Psoas muscle (tissue), 8 donors: ENCODE data around the gene CCDC92. TPM values are rescaled to one million over a fixed set of nuclear protein-coding genes. Genes with fewer than 3 reads are reported as not detected.

ENCODE experiments used
- ATAC-seq, 4 donors: fragments of 200-7000 bp; cut with Tn5 transposase; one replicate each; pipeline ENCODE4 v1.9.1; 2020; ENCODE audit warnings: moderate library complexity in 3 of 4, mild to moderate bottlenecking in 2 of 4
- DNase-seq, 2 donors: peaks; one replicate each; pipeline ENCODE4 v3.0.0-alpha.2; 2020
- H3K27ac ChIP-seq: fragments of 200-600 bp; one replicate; pipeline ENCODE4 v1.8.0; 2022
- H3K27me3 ChIP-seq, 3 donors: fragments of 200-600 bp in 1 of 3; one replicate each; pipeline versions ENCODE4 v1.6.1 to v1.8.0; 2013 to 2022; ENCODE audit warnings: low read length in 2 of 3, mild to moderate bottlenecking in 2 of 3, moderate library complexity in 1 of 3; ENCODE audit not compliant: insufficient read depth in 3 of 3
- H3K36me3 ChIP-seq, 2 donors: fragments of 200-600 bp in 1 of 2; one replicate each; pipeline versions ENCODE4 v1.6.1 to v1.8.0; 2013 to 2022; ENCODE audit warnings: low read depth in 1 of 2, mild to moderate bottlenecking in 1 of 2, moderate library complexity in 1 of 2; ENCODE audit not compliant: insufficient read depth in 1 of 2
- H3K4me1 ChIP-seq: fragments of 200-600 bp; one replicate; pipeline ENCODE4 v1.8.0; 2022
- H3K4me3 ChIP-seq: fragments of 200-600 bp; one replicate; pipeline ENCODE4 v1.8.0; 2022; ENCODE audit warnings: mild to moderate bottlenecking
- H3K9me3 ChIP-seq: fragments of 200-600 bp; one replicate; pipeline ENCODE4 v1.8.0; 2022
- CTCF ChIP-seq: fragments of 200-600 bp; IDR thresholded peaks from one replicate; pipeline ENCODE4 v1.8.0; 2022; ENCODE audit warnings: antibody characterized with exemption
- WGBS, 3 donors: extraction: QIAGEN DNeasy Blood & Tissue Kit; methylation state at CpG; one replicate each; pipeline versions ENCODE4 v1.1.6 to v1.1.7; 2013; 5-methylcytosine and 5-hydroxymethylcytosine counted together
- intact Hi-C, 2 donors: fragments of 100-400 bp; cut with DNase I; formaldehyde crosslinking; loops; one replicate each; pipeline versions ENCODE4 v1.11.0 to v1.14.2; 2022
- polyA plus RNA-seq, 3 donors: library from polyadenylated mRNA; stranded (reverse); fragments of 200-250 nt; gene quantifications; one replicate each; pipeline ENCODE4 v1.2.3, GENCODE V29; 2013
- total RNA-seq, 4 donors: library from RNA; stranded (reverse); fragmentation: NEBNext Ultra II Directional in 2 of 4; extraction: Animal tissue kit (Norgen Biotek cat#: 25700) in 2 of 4; gene quantifications; one replicate each; pipeline versions ENCODE4 v1.2.1 to v1.2.4, GENCODE V29; 2021 to 2023
- donor health status: healthy with polysubstance abuse.
- donor health status: DM: no; HTN: no; CAD: no; lungs with moderate emphysema.
- donor health status: Bipolar disorder and iron deficiency.
- donor health status: healthy.
- donor health status: DM: yes; HTN: yes; CAD: no.
- donor health status: DM: no; HTN: no; CAD: no.
- donor health status: DM: no; HTN: no; CAD: no.
- donor health status: DM: yes; HTN: yes; CAD: no.

CCDC92 gene
- total and polyA plus RNA-seq, 7 donors, result 27.9 to 83.2 (median 41.1) TPM

GRCh38 chr12:124007826-124008570 lies 35.4 kb upstream of the CCDC92 start:
- ATAC-seq (peak; percentile 61 to 89 (median 66)), DNase-seq (no peak)
- Histone ChIP-seq H3K9me3 (no peaks in the 10 kb centered on the region), H3K27me3 (no peaks in the 10 kb centered on the region), H3K4me1 (peaks cover 40% of the 10 kb centered on the region), H3K36me3 (peaks cover 4 to 36% of the 10 kb centered on the region in 2 donors), H3K4me3 (no peak overlapping the region), H3K27ac (peak overlapping the region; percentile 20)
- intact Hi-C loops, result no loop called here
- WGBS, 3 donors, result 28 to 53% (median 30%) methylated on average over 9 of the region's 9 CpGs
- no peak for TF ChIP-seq CTCF

GRCh38 chr12:124006846-124007713 lies 34.4 kb upstream of the CCDC92 start:
- H3K4me1 ChIP-seq, result peaks cover 40% of the 10 kb centered on the region
- intact Hi-C loops, result no loop called here
- H3K27me3 ChIP-seq, result no peaks in the 10 kb centered on the region
- TF ChIP-seq CTCF, result no peak
- no peak overlapping the region for H3K27ac ChIP-seq
- no peaks in the 10 kb centered on the region for H3K9me3 ChIP-seq
- DNase-seq (no peak), ATAC-seq (no peak)
- 73 to 81% (median 78%) methylated on average over 14 of the region's 14 CpGs for WGBS, 3 donors
- peaks cover 4 to 27% of the 10 kb centered on the region in 2 donors for H3K36me3 ChIP-seq
- H3K4me3 ChIP-seq, result no peak overlapping the region

- intact Hi-C loops, result no loop called here
- ATAC-seq, result peak in 2 of 4 donors; percentile 5 to 16
- 67 to 75% (median 73%) methylated on average over 11 of the region's 11 CpGs for WGBS, 3 donors
- H3K27ac ChIP-seq, result no peak overlapping the region
- no peaks in the 10 kb centered on the region for H3K9me3 ChIP-seq
- no peaks in the 10 kb centered on the region for H3K27me3 ChIP-seq
- H3K4me1 ChIP-seq, result peaks cover 40% of the 10 kb centered on the region
- no peak overlapping the region for H3K4me3 ChIP-seq
- H3K36me3 ChIP-seq, result peaks cover 0 to 27% of the 10 kb centered on the region in 2 donors
- no peak for DNase-seq
- TF ChIP-seq CTCF, result no peak
These were observed 33.6 kb upstream of the CCDC92 start for GRCh38 chr12:124006085-124006845.

GRCh38 chr12:124004233-124004875 lies 31.7 kb upstream of the CCDC92 start:
- no peak for DNase-seq
- peaks cover 2 to 31% of the 10 kb centered on the region in 2 donors for H3K36me3 ChIP-seq
- peak in 3 of 4 donors; percentile 29 to 53 (median 50) for ATAC-seq
- intact Hi-C loops, result no loop called here
- TF ChIP-seq CTCF, result no peak
- 62 to 95% (median 72%) methylated on average over 9 of the region's 9 CpGs for WGBS, 3 donors
- H3K4me1 ChIP-seq, result peaks cover 40% of the 10 kb centered on the region
- H3K27ac ChIP-seq, result no peak overlapping the region
- no peaks in the 10 kb centered on the region for H3K9me3 ChIP-seq
- no peak overlapping the region for H3K4me3 ChIP-seq
- H3K27me3 ChIP-seq, result no peaks in the 10 kb centered on the region
